ENCODE measurements around the gene LAMA1.

Gene LAMA1

GRCh38 chr18:7000484-7001096 is 117.0 kb downstream of the LAMA1 start:
- no peak for TF ChIP-seq CTCF (IDR thresholded peaks at IDR 0.05; ENCODE audit: low read depth, low read length, poor library complexity, severe bottlenecking)
- Histone ChIP-seq H3K27me3 (ENCODE audit: control insufficient read depth, low read length) (no peaks in the 10 kb centered on the region), H3K4me2 (ENCODE audit: low read length) (no peak overlapping the region), H3F3A (ENCODE audit: control insufficient read depth, insufficient read depth) (no peaks in the 10 kb centered on the region), H3K4me1 (ENCODE audit: control insufficient read depth, low read length) (no peaks in the 10 kb centered on the region), H3K4me3 (ENCODE audit: low read length) (no peak overlapping the region), H3K27ac (ENCODE audit: low read depth, low read length) (no peak overlapping the region), H3K36me3 (ENCODE audit: control insufficient read depth, low read length) (no peaks in the 10 kb centered on the region), H3K9me2 (replicated peaks; ENCODE audit: control insufficient read depth, low read length) (no peaks in the 10 kb centered on the region), H3K9me3 (ENCODE audit: control insufficient read depth, insufficient read depth, low read length) (no peaks in the 10 kb centered on the region), H3K79me2 (ENCODE audit: control insufficient read depth, low read length) (no peaks in the 10 kb centered on the region), H4K20me1 (ENCODE audit: control insufficient read depth, insufficient read depth, low read depth, low read length) (no peaks in the 10 kb centered on the region)

- Histone ChIP-seq H3K27me3 (ENCODE audit: control insufficient read depth, low read length) (no peaks in the 10 kb centered on the region), H3K9me2 (replicated peaks; ENCODE audit: control insufficient read depth, low read length) (no peaks in the 10 kb centered on the region), H3K79me2 (ENCODE audit: control insufficient read depth, low read length) (no peaks in the 10 kb centered on the region), H3K27ac (ENCODE audit: low read depth, low read length) (no peak overlapping the region), H3K4me2 (ENCODE audit: low read length) (no peak overlapping the region), H3K4me3 (ENCODE audit: low read length) (no peak overlapping the region), H3K9me3 (ENCODE audit: control insufficient read depth, insufficient read depth, low read length) (no peaks in the 10 kb centered on the region), H3K36me3 (ENCODE audit: control insufficient read depth, low read length) (no peaks in the 10 kb centered on the region), H3K4me1 (ENCODE audit: control insufficient read depth, low read length) (no peaks in the 10 kb centered on the region), H4K20me1 (ENCODE audit: control insufficient read depth, insufficient read depth, low read depth, low read length) (no peaks in the 10 kb centered on the region), H3F3A (ENCODE audit: control insufficient read depth, insufficient read depth) (no peaks in the 10 kb centered on the region)
- TF ChIP-seq CTCF (IDR thresholded peaks at IDR 0.05; ENCODE audit: low read depth, low read length, poor library complexity, severe bottlenecking) (no peak), EZH2phosphoT487 (IDR thresholded peaks at IDR 0.05; ENCODE audit: borderline replicate concordance, low read length) (no peak)
These were observed 119.8 kb downstream of the LAMA1 start for GRCh38 chr18:6997808-6998207.

GRCh38 chr18:6994771-6995430 is 122.7 kb downstream of the LAMA1 start:
- H3K79me2 ChIP-seq (ENCODE audit: control insufficient read depth, low read length) = no peaks in the 10 kb centered on the region
- H3K36me3 ChIP-seq (ENCODE audit: control insufficient read depth, low read length) = no peaks in the 10 kb centered on the region
- TF ChIP-seq CTCF (IDR thresholded peaks at IDR 0.05; ENCODE audit: low read depth, low read length, poor library complexity, severe bottlenecking) = no peak
- TF ChIP-seq EZH2phosphoT487 (IDR thresholded peaks at IDR 0.05; ENCODE audit: borderline replicate concordance, low read length) = no peak
- no peaks in the 10 kb centered on the region for H3K9me3 ChIP-seq (ENCODE audit: control insufficient read depth, insufficient read depth, low read length)
- H3K4me3 ChIP-seq (ENCODE audit: low read length) = no peak overlapping the region
- H3K27ac ChIP-seq (ENCODE audit: low read depth, low read length) = no peak overlapping the region
- H3K4me2 ChIP-seq (ENCODE audit: low read length) = no peak overlapping the region
- no peaks in the 10 kb centered on the region for H3K27me3 ChIP-seq (ENCODE audit: control insufficient read depth, low read length)
- no peaks in the 10 kb centered on the region for H3K4me1 ChIP-seq (ENCODE audit: control insufficient read depth, low read length)
- H3F3A ChIP-seq (ENCODE audit: control insufficient read depth, insufficient read depth) = no peaks in the 10 kb centered on the region
- H4K20me1 ChIP-seq (ENCODE audit: control insufficient read depth, insufficient read depth, low read depth, low read length) = no peaks in the 10 kb centered on the region
- no peaks in the 10 kb centered on the region for H3K9me2 ChIP-seq (replicated peaks; ENCODE audit: control insufficient read depth, low read length)
